ENCODE data around the gene TREX2. TPM values are rescaled to one million over a fixed set of nuclear protein-coding genes. Genes with fewer than 3 reads are reported as not detected.

The TREX2 gene
- total and polyA plus RNA-seq, 2 experiments from 2014 or later = 0.81 to 1.7 TPM

- TF ChIP-seq ZNF462 (CRISPR knock-in tag; IDR thresholded peaks at IDR 0.05) (no peak), POLR2AphosphoS5 (IDR thresholded peaks at IDR 0.05; ENCODE audit: low read depth) (no peak), ZNF331 (CRISPR knock-in tag; IDR thresholded peaks at IDR 0.05; ENCODE audit: low read depth) (no peak), NANOG (IDR thresholded peaks at IDR 0.05; ENCODE audit: borderline replicate concordance) (no peak), REST (IDR thresholded peaks at IDR 0.05; ENCODE audit: unreplicated experiment) (no peak)
Measured at GRCh38 chrX:153443476-153444332, 2.2 kb downstream of the TREX2 start (continued).

Measured in GM23338 (cell line).